HepG2 (cell line): ENCODE results near the gene CD81. TPM values are rescaled to one million over a fixed set of nuclear protein-coding genes. Genes with fewer than 3 reads are reported as not detected.

Experiments used
- SAFB2 ChIP-seq: sonication (generic); formaldehyde crosslinking; IDR thresholded peaks from 2 replicates; pipeline ENCODE4 v1.5.1; 2020; ENCODE audit warnings: missing genetic modification reagents, low read depth, mild to moderate bottlenecking, borderline replicate concordance
- SRSF4 ChIP-seq: fragments of 200-400 bp; formaldehyde crosslinking; IDR thresholded peaks from one replicate; pipeline ENCODE4 v1.6.1; 2018; ENCODE audit warnings: mild to moderate bottlenecking, low read depth, low read length, moderate library complexity; ENCODE audit not compliant: poor library complexity, severe bottlenecking
- TBL1XR1 ChIP-seq: fragments of 150-350 bp; IDR thresholded peaks from 2 replicates; pipeline ENCODE4 v1.6.1; 2014; ENCODE audit warnings: borderline replicate concordance, low read length; ENCODE audit not compliant: partially characterized antibody
- TOPORS ChIP-seq: sonication (generic); formaldehyde crosslinking; IDR thresholded peaks from 2 replicates; pipeline ENCODE4 v1.8.0; 2023; ENCODE audit warnings: mild to moderate bottlenecking, missing genetic modification reagents
- ZFP91 ChIP-seq: sonication (generic); formaldehyde crosslinking; IDR thresholded peaks from 2 replicates; pipeline ENCODE4 v1.9.0; 2022; ENCODE audit warnings: missing genetic modification reagents, mild to moderate bottlenecking, borderline replicate concordance
- ZNF850 ChIP-seq: sonication (generic); formaldehyde crosslinking; conservative IDR thresholded peaks from 2 replicates; pipeline ENCODE4 v1.9.0; 2021; ENCODE audit warnings: mild to moderate bottlenecking, missing genetic modification reagents
- polyA plus RNA-seq, 8 experiments: library from polyadenylated mRNA; depleted of rRNA in 3 of 8; stranded (reverse) in 7 of 8; unstranded in 1 of 8; fragments of >200 nt; fragmentation: Illumina TruSeq in 4 of 8; extraction: Trizol in 4 of 8; gene quantifications; 2 replicates each; pipeline versions ENCODE4 v1.2.1 to v1.2.3, GENCODE V29; 2011 to 2016; ENCODE audit warnings: low read depth in 4 of 8, missing spikeins in 1 of 8, mixed read lengths in 1 of 8; ENCODE audit not compliant: insufficient read depth in 1 of 8
- total RNA-seq, 5 experiments: library from RNA; depleted of rRNA; stranded (reverse); fragments of >200 nt; fragmentation: Illumina TruSeq; extraction: Trizol; gene quantifications; 2 replicates each; pipeline ENCODE4 v1.2.3, GENCODE V29; 2016; ENCODE audit warnings: low read depth in 1 of 5
- TF ChIP-seq, protein P1 (sequence below): sonication (generic); formaldehyde crosslinking; IDR thresholded peaks from 2 replicates; pipeline ENCODE4 v1.4.0; 2020; ENCODE audit warnings: missing genetic modification reagents
- TF ChIP-seq, protein P2 (sequence below): sonication (generic); formaldehyde crosslinking; IDR thresholded peaks from 2 replicates; pipeline ENCODE4 v1.5.0; 2020; ENCODE audit warnings: missing genetic modification reagents

CD81 gene
- total and polyA plus RNA-seq, 2 of the 13 experiments (the other 11 are each of a cell fraction or from before 2014, with no cell fraction given): not detected

GRCh38 chr11:2410616-2411015 lies 33.5 kb downstream of the CD81 start (continued):
- TF ChIP-seq, protein P1, sequence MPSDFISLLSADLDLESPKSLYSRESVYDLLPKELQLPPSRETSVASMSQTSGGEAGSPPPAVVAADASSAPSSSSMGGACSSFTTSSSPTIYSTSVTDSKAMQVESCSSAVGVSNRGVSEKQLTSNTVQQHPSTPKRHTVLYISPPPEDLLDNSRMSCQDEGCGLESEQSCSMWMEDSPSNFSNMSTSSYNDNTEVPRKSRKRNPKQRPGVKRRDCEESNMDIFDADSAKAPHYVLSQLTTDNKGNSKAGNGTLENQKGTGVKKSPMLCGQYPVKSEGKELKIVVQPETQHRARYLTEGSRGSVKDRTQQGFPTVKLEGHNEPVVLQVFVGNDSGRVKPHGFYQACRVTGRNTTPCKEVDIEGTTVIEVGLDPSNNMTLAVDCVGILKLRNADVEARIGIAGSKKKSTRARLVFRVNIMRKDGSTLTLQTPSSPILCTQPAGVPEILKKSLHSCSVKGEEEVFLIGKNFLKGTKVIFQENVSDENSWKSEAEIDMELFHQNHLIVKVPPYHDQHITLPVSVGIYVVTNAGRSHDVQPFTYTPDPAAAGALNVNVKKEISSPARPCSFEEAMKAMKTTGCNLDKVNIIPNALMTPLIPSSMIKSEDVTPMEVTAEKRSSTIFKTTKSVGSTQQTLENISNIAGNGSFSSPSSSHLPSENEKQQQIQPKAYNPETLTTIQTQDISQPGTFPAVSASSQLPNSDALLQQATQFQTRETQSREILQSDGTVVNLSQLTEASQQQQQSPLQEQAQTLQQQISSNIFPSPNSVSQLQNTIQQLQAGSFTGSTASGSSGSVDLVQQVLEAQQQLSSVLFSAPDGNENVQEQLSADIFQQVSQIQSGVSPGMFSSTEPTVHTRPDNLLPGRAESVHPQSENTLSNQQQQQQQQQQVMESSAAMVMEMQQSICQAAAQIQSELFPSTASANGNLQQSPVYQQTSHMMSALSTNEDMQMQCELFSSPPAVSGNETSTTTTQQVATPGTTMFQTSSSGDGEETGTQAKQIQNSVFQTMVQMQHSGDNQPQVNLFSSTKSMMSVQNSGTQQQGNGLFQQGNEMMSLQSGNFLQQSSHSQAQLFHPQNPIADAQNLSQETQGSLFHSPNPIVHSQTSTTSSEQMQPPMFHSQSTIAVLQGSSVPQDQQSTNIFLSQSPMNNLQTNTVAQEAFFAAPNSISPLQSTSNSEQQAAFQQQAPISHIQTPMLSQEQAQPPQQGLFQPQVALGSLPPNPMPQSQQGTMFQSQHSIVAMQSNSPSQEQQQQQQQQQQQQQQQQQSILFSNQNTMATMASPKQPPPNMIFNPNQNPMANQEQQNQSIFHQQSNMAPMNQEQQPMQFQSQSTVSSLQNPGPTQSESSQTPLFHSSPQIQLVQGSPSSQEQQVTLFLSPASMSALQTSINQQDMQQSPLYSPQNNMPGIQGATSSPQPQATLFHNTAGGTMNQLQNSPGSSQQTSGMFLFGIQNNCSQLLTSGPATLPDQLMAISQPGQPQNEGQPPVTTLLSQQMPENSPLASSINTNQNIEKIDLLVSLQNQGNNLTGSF (CRISPR knock-in tag): no peak
- TF ChIP-seq, protein P2, sequence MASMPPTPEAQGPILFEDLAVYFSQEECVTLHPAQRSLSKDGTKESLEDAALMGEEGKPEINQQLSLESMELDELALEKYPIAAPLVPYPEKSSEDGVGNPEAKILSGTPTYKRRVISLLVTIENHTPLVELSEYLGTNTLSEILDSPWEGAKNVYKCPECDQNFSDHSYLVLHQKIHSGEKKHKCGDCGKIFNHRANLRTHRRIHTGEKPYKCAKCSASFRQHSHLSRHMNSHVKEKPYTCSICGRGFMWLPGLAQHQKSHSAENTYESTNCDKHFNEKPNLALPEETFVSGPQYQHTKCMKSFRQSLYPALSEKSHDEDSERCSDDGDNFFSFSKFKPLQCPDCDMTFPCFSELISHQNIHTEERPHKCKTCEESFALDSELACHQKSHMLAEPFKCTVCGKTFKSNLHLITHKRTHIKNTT (CRISPR knock-in tag): no peak
- TF ChIP-seq SRSF4: no peak
- TF ChIP-seq TOPORS (CRISPR knock-in tag): no peak
- 0 out of 2 replicates have a peak, but pooled peaks have one; percentile 64 for TF ChIP-seq ZNF850 (CRISPR knock-in tag)
- no peak for TF ChIP-seq SAFB2 (CRISPR knock-in tag)
- no peak for TF ChIP-seq TBL1XR1
- no peak for TF ChIP-seq ZFP91
